Neural crest cell (in vitro differentiated cells): ENCODE results near the gene ATP11A. TPM values are rescaled to one million over a fixed set of nuclear protein-coding genes. Genes with fewer than 3 reads are reported as not detected.

Experiments
- DNase-seq: peaks from one replicate; pipeline ENCODE4 v3.0.0; 2021; ENCODE audit warnings: low read depth, mixed read lengths, low spot score
- H3K27ac Mint-ChIP-seq: one replicate; pipeline ENCODE4 v1.8.0; 2021; ENCODE audit warnings: mild to moderate bottlenecking, mixed read lengths; ENCODE audit not compliant: unreplicated experiment
- H3K27me3 Mint-ChIP-seq: 2 replicates; pipeline ENCODE4 v1.8.0; 2021; ENCODE audit warnings: low read depth, mild to moderate bottlenecking, mixed read lengths
- H3K36me3 Mint-ChIP-seq: 2 replicates; pipeline ENCODE4 v1.8.0; 2021; ENCODE audit warnings: low read depth, mild to moderate bottlenecking, mixed read lengths
- H3K4me1 Mint-ChIP-seq: 2 replicates; pipeline ENCODE4 v1.8.0; 2021; ENCODE audit warnings: mixed read lengths
- H3K4me3 Mint-ChIP-seq: one replicate; pipeline ENCODE4 v1.8.0; 2021; ENCODE audit warnings: mild to moderate bottlenecking, mixed read lengths
- H3K9me3 Mint-ChIP-seq: 2 replicates; pipeline ENCODE4 v1.8.0; 2021; ENCODE audit warnings: mixed read lengths
- CTCF ChIP-seq: fragments of 200-600 bp; sonication (generic); conservative IDR thresholded peaks from 2 replicates; pipeline ENCODE4 v1.5.0; 2021; ENCODE audit warnings: antibody characterized with exemption, mild to moderate bottlenecking
- total RNA-seq: library from RNA; stranded (reverse); gene quantifications from 2 replicates; pipeline ENCODE4 v1.2.1, GENCODE V29; 2021

The ATP11A gene
- total RNA-seq, 1 donor from 2014 or later, result 97.4 TPM

GRCh38 chr13:112714376-112715174 lies 24.7 kb downstream of the ATP11A start:
- H3K36me3 Mint-ChIP-seq, result peaks cover 7% of the 10 kb centered on the region
- no peak for TF ChIP-seq CTCF
- no peak overlapping the region for H3K4me3 Mint-ChIP-seq
- DNase-seq, result no peak
- no peak overlapping the region for H3K27ac Mint-ChIP-seq
- H3K9me3 Mint-ChIP-seq, result no peaks in the 10 kb centered on the region
- H3K27me3 Mint-ChIP-seq, result peaks cover 3% of the 10 kb centered on the region
- H3K4me1 Mint-ChIP-seq, result peaks cover 74% of the 10 kb centered on the region

- H3K27me3 Mint-ChIP-seq, result peaks cover 3% of the 10 kb centered on the region
- no peak for DNase-seq
- no peak for TF ChIP-seq CTCF
- no peak overlapping the region for H3K4me3 Mint-ChIP-seq
- H3K36me3 Mint-ChIP-seq, result peaks cover 7% of the 10 kb centered on the region
- H3K9me3 Mint-ChIP-seq, result no peaks in the 10 kb centered on the region
- peaks cover 71% of the 10 kb centered on the region for H3K4me1 Mint-ChIP-seq
- H3K27ac Mint-ChIP-seq, result no peak overlapping the region
Observed at GRCh38 chr13:112715210-112715609, 25.4 kb downstream of the ATP11A start.

- no peak for TF ChIP-seq CTCF
- no peak for DNase-seq
- H3K27me3 Mint-ChIP-seq, result peaks cover 3% of the 10 kb centered on the region
- peaks cover 7% of the 10 kb centered on the region for H3K36me3 Mint-ChIP-seq
- peak overlapping the region; percentile 73 for H3K4me3 Mint-ChIP-seq
- no peaks in the 10 kb centered on the region for H3K9me3 Mint-ChIP-seq
- peak overlapping the region; percentile 62 for H3K27ac Mint-ChIP-seq
- peaks cover 70% of the 10 kb centered on the region for H3K4me1 Mint-ChIP-seq
Observed at GRCh38 chr13:112715715-112716460, 26.1 kb downstream of the ATP11A start.

GRCh38 chr13:112716461-112716820 lies 26.6 kb downstream of the ATP11A start:
- Mint-ChIP-seq H3K4me3 (no peak overlapping the region), H3K9me3 (no peaks in the 10 kb centered on the region), H3K27ac (no peak overlapping the region), H3K4me1 (peaks cover 70% of the 10 kb centered on the region), H3K36me3 (peaks cover 7% of the 10 kb centered on the region), H3K27me3 (peaks cover 3% of the 10 kb centered on the region)
- DNase-seq, result no peak
- no peak for TF ChIP-seq CTCF

- no peak for DNase-seq
- Mint-ChIP-seq H3K9me3 (no peaks in the 10 kb centered on the region), H3K4me3 (no peak overlapping the region), H3K27ac (peak overlapping the region; percentile 38), H3K4me1 (peaks cover 70% of the 10 kb centered on the region), H3K27me3 (peaks cover 3% of the 10 kb centered on the region), H3K36me3 (peaks cover 7% of the 10 kb centered on the region)
- TF ChIP-seq CTCF, result no peak
Observed at GRCh38 chr13:112716841-112717520, 27.1 kb downstream of the ATP11A start.
